Common myeloid progenitor, CD34-positive (primary cell): Measurements from ENCODE around the gene APP.

Experiments used
- CTCF ChIA-PET: fragments of 350-600 bp; sonication (Branson Sonifier 250); formaldehyde crosslinking; loops from one replicate; lab custom pipeline; 2021; ENCODE audit warnings: antibody characterized with exemption; lab: Charles Lee
- POLR2A ChIA-PET: fragments of 350-600 bp; sonication (Branson Sonifier 250); formaldehyde crosslinking; loops from one replicate; lab custom pipeline; 2021; ENCODE audit warnings: antibody characterized with exemption; lab: Charles Lee
- DNase-seq, 3 donors: peaks; one replicate each; pipeline versions ENCODE4 v3.0.0 to v3.0.0-alpha.2; 2013
- H3K27ac ChIP-seq, 2 experiments: 1 replicate in 1 of 2; 2 replicates in 1 of 2; pipeline ENCODE4 v1.7.0; 2013; ENCODE audit warnings: inconsistent platforms in 2 of 2, low read length in 2 of 2, mild to moderate bottlenecking in 2 of 2, low read depth in 1 of 2, moderate library complexity in 1 of 2; ENCODE audit not compliant: severe bottlenecking in 2 of 2, insufficient read depth in 1 of 2, poor library complexity in 1 of 2
- H3K27me3 ChIP-seq, 5 experiments: replicated peaks in 2 of 5; 1 replicate in 3 of 5; 2 replicates in 2 of 5; pipeline versions ENCODE4 v1.6.1 to v1.7.0; 2013; ENCODE audit warnings: low read length in 4 of 5, mild to moderate bottlenecking in 2 of 5, moderate library complexity in 2 of 5, inconsistent platforms in 1 of 5; ENCODE audit not compliant: insufficient read depth in 5 of 5, control insufficient read depth in 4 of 5
- H3K36me3 ChIP-seq, 4 experiments: 1 replicate in 2 of 4; 2 replicates in 2 of 4; pipeline versions ENCODE4 v1.6.1 to v1.7.0; 2013; ENCODE audit warnings: low read length in 3 of 4, control low read depth in 1 of 4, mild to moderate bottlenecking in 1 of 4; ENCODE audit not compliant: control insufficient read depth in 4 of 4, insufficient read depth in 4 of 4
- H3K4me1 ChIP-seq, 4 experiments: 1 replicate in 3 of 4; 2 replicates in 1 of 4; pipeline versions ENCODE4 v1.6.1 to v1.7.1; 2013; ENCODE audit warnings: low read length in 3 of 4, mild to moderate bottlenecking in 3 of 4, control low read depth in 1 of 4, inconsistent platforms in 1 of 4, moderate library complexity in 1 of 4; ENCODE audit not compliant: control insufficient read depth in 4 of 4, insufficient read depth in 4 of 4; ENCODE audit errors: control extremely low read depth in 1 of 4
- H3K4me3 ChIP-seq, 7 experiments: 1 replicate in 4 of 7; 2 replicates in 3 of 7; pipeline versions ENCODE4 v1.5.1 to v1.7.0; 2013; ENCODE audit warnings: mild to moderate bottlenecking in 7 of 7, low read length in 6 of 7, moderate library complexity in 6 of 7, inconsistent platforms in 2 of 7, low read depth in 2 of 7, control low read depth in 1 of 7; ENCODE audit not compliant: insufficient read depth in 4 of 7, control insufficient read depth in 1 of 7; ENCODE audit errors: extremely low read depth in 1 of 7
- H3K9me3 ChIP-seq, 5 experiments: 1 replicate in 4 of 5; 2 replicates in 1 of 5; pipeline versions ENCODE4 v1.6.1 to v1.7.1; 2013; ENCODE audit warnings: low read length in 4 of 5, mild to moderate bottlenecking in 2 of 5, inconsistent platforms in 1 of 5, low read depth in 1 of 5, moderate library complexity in 1 of 5; ENCODE audit not compliant: control insufficient read depth in 4 of 5, insufficient read depth in 2 of 5; ENCODE audit errors: control extremely low read depth in 1 of 5
- WGBS: methylation state at CpG from one replicate; pipeline ENCODE4 v1.1.5; 2013; ENCODE audit not compliant: insufficient coverage; 5-methylcytosine and 5-hydroxymethylcytosine counted together

The APP gene

DNA sequence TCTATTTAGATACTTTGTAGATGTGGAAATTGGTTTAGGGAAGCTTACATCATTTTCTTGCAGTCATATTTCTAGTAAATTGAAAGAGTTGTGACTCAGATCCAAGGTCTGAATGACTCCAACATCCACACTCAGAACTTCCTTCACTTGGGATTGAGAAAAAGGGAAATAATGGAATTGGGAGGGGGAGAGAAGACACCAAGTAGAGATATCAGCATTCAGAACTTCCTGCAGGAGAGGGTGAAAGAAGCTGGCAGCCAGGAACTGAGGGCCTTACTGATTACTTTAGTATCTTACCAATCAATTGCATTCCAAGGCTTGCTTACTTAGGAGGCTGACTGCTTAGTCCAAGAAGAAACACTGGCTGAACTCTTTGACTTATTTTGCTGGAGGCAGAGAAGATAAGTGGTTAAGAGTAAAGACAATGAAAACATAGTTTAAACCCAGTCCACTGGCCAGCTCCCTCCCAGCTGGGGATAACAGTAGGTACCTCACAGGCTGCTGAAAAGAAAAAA is 21.7 kb downstream of the APP start:
- Histone ChIP-seq H3K4me3 (no peak overlapping the region), H3K9me3 (no peaks in the 10 kb centered on the region), H3K4me1 (peaks cover 0 to 3% (median 0%) of the 10 kb centered on the region in 4 experiments), H3K36me3 (peaks cover 2 to 13% (median 9%) of the 10 kb centered on the region in 4 experiments), H3K27me3 (no peaks in the 10 kb centered on the region), H3K27ac (no peak overlapping the region)
- ChIA-PET CTCF (interaction anchor here (0.7 to 2.1 kb wide), 2 partner anchors 8 to 18 kb away, joined by 3 to 5 read pairs; no protein-coding TSS in a partner anchor), POLR2A (no interaction called here)
- no peak for DNase-seq

DNA sequence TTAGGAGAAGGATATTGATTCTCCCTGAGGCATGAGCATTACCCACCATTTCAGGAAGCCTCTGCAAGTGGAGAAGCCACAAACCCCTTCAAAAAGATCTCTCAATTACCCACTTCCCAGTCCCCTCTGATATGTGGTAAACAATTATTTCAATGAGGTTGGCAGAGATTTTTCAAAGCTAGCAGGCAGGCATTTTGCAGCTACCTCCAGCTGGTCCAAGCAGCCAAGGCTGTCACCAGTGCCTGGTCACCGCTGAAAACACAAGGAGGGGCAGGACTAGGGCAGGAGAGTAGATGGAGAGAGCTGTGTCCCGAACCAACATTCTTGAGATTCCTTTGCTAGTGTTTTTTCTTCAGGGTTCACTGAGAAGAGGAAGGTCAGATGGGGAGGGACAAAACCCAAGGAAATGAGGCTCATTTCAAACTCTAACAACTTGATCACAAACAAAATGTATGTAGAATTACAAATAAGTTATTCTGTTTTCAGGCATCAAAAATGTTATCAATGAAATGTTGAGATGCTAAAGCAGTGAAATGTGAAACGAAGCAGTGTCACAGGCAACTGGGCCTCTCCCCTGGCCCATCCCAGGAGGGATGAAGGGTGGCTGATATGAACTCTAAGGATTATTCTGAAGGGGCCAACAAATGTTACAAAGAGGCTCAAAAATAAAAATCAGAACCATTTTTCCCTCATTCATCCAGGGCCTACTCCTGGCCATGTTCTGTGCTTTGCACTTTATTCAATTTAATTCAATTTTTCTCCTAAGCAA is 22.3 kb downstream of the APP start:
- H3K4me3 ChIP-seq = no peak overlapping the region
- H3K27ac ChIP-seq = no peak overlapping the region
- WGBS = 100% methylated on average over 1 of the region's 3 CpGs
- H3K27me3 ChIP-seq = no peaks in the 10 kb centered on the region
- H3K36me3 ChIP-seq = peaks cover 2 to 15% (median 10%) of the 10 kb centered on the region in 4 experiments
- peaks cover 0 to 3% (median 0%) of the 10 kb centered on the region in 4 experiments for H3K4me1 ChIP-seq
- DNase-seq = no peak
- POLR2A ChIA-PET = no interaction called here
- CTCF ChIA-PET = interaction anchor here (0.7 to 2.1 kb wide), 2 partner anchors 9 to 18 kb away, joined by 3 to 5 read pairs; no protein-coding TSS in a partner anchor
- H3K9me3 ChIP-seq = no peaks in the 10 kb centered on the region

DNA sequence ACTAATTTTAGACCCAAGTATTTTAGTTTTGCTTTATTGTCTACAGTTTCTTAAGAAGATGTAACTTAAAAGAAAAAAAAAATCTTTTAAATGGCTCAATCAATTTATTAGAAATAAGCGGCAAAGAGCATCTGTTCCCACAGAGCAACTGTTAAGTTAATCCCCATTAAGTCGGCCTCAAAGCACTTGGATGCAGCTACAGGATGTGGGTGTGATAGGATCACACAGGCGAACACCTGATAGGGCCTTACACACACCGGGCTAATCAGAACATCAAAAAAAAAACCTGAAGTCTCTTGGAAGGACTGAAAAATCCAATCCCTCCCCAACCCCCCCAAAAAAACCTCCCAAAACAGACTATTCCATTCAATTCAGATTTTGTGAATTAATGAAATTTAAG is 23.0 kb downstream of the APP start:
- WGBS = 81% methylated on average over 2 of the region's 4 CpGs
- no peak for DNase-seq
- ChIA-PET POLR2A (no interaction called here), CTCF (no interaction called here)
- Histone ChIP-seq H3K4me1 (peaks cover 0 to 3% (median 0%) of the 10 kb centered on the region in 4 experiments), H3K27me3 (no peaks in the 10 kb centered on the region), H3K27ac (no peak overlapping the region), H3K9me3 (no peaks in the 10 kb centered on the region), H3K4me3 (no peak overlapping the region), H3K36me3 (peaks cover 2 to 15% (median 10%) of the 10 kb centered on the region in 4 experiments)

DNA sequence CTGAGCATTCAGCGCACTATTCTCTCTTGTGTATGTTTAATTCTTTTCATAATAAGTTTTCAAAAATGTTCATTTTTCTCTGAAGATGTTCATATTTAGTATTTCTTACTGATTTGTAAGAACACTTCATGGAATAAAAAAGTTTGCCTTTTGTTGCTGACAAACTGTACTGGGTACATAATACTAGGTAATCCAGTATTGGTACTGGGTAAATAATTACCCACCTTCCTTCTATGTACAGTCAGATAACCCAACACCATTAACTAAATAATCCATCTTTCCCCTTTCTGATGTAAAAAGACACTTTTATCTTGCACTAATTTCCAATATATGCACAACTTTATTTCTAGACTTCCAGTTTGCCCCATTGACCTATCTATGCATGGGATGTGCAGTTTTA is 23.9 kb downstream of the APP start:
- Histone ChIP-seq H3K36me3 (peaks cover 2 to 17% (median 12%) of the 10 kb centered on the region in 4 experiments), H3K27ac (no peak overlapping the region), H3K4me1 (peaks cover 0 to 3% (median 0%) of the 10 kb centered on the region in 4 experiments), H3K4me3 (no peak overlapping the region), H3K9me3 (no peaks in the 10 kb centered on the region), H3K27me3 (no peaks in the 10 kb centered on the region)
- ChIA-PET CTCF (no interaction called here), POLR2A (no interaction called here)
- no CpG with 5 or more reads among the region's 1 CpG for WGBS
- DNase-seq = no peak

DNA sequence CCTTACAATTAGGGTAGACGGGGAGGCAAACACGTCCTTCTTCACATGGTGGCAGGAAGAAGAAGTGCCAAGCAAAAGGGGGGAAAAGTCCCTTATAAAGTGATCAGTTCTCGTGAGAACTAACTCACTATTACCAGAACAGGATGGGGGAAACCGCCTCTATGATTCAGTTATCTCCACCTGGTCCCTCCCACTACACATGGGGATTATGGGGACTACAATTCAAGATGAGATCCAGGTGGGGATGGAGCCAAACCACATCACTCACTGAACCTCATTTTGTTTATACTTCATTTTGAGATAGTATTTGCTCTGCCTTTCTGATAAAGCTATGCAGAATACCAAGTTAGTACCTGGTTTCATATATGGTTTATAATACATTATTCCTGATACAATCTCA is 26.5 kb downstream of the APP start:
- POLR2A ChIA-PET = no interaction called here
- Histone ChIP-seq H3K4me3 (no peak overlapping the region), H3K27ac (no peak overlapping the region), H3K27me3 (no peaks in the 10 kb centered on the region), H3K9me3 (no peaks in the 10 kb centered on the region), H3K4me1 (peaks cover 0 to 6% (median 0%) of the 10 kb centered on the region in 4 experiments), H3K36me3 (peaks cover 2 to 18% (median 11%) of the 10 kb centered on the region in 4 experiments)
- CTCF ChIA-PET = interaction anchor here (0.9 kb wide), 1 partner anchor 13 kb away, joined by 3 read pairs; no protein-coding TSS in a partner anchor
- no peak for DNase-seq
- WGBS = 100% methylated on average over 2 of the region's 4 CpGs

DNA sequence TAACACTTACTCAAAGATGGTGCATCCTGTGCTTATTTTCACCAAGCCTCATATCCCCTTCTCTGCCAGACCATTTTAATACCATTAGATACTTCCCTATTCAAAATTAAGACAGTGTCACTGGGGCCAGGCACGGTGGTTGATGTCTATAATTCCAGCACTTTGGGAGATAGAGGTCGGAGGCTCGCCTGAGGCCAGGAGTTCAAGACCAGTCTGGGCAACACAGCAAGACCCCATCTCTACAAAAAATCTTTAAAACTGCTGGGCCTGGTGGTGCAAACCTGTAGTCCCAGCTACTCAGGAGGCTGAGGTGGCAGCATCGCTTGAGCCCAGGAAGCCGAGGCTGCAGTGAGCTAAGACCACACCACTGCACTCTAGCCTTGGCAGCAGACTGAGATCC is 28.2 kb downstream of the APP start:
- H3K36me3 ChIP-seq = peaks cover 0 to 10% (median 5%) of the 10 kb centered on the region in 4 experiments
- CTCF ChIA-PET = no interaction called here
- 100% methylated on average over 3 of the region's 5 CpGs for WGBS

DNA sequence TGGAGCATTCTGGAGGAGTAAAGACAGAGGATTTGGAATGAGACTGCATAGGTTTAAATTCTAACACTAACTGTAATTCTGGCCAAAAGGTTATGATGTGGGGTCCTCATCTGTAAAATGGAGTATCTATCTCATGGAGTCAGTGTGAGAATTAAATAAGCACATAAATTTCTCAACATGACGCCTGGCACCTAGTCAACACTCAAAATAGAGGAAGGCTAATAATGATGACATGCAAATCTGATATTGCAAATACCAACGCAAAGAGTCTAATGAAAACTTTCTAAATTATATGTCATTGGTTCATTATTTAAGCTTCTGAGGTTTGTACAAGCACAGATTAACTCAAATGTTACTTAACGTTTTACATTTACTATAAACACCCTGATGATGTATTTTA is 29.6 kb downstream of the APP start:
- no peak overlapping the region for H3K4me3 ChIP-seq
- no peaks in the 10 kb centered on the region for H3K27me3 ChIP-seq
- H3K36me3 ChIP-seq = peaks cover 0 to 10% (median 5%) of the 10 kb centered on the region in 4 experiments
- no peaks in the 10 kb centered on the region for H3K9me3 ChIP-seq
- CTCF ChIA-PET = no interaction called here
- H3K4me1 ChIP-seq = peaks cover 4 to 17% (median 10%) of the 10 kb centered on the region in 4 experiments
- no CpG with 5 or more reads among the region's 3 CpGs for WGBS
- H3K27ac ChIP-seq = no peak overlapping the region
- DNase-seq = no peak
- POLR2A ChIA-PET = no interaction called here

More for the DNA sequence above, 28.2 kb downstream of the APP start:
- no peaks in the 10 kb centered on the region for H3K9me3 ChIP-seq
- no peak for DNase-seq
- no peak overlapping the region for H3K27ac ChIP-seq
- POLR2A ChIA-PET = no interaction called here
- no peaks in the 10 kb centered on the region for H3K27me3 ChIP-seq
- no peak overlapping the region for H3K4me3 ChIP-seq
- H3K4me1 ChIP-seq = peaks cover 0 to 4% (median 0%) of the 10 kb centered on the region in 4 experiments
